HepG2 (cell line): ENCODE data around the gene ZNF106. TPM values are rescaled to one million over a fixed set of nuclear protein-coding genes. Genes with fewer than 3 reads are reported as not detected.

ENCODE experiments used
- ATAC-seq: fragments of 200-7000 bp; cut with Tn5 transposase; 3 replicates; pipeline ENCODE4 v1.9.1; 2020; ENCODE audit warnings: mild to moderate bottlenecking, moderate library complexity
- BruUV-seq: library from RNA; stranded (reverse); fragments of 400-500 nt; replicated peaks from 2 replicates; lab custom pipeline; 2021; lab: Mats Ljungman, UMichigan
- CTCF ChIA-PET: fragments of 300-600 bp; formaldehyde crosslinking; extraction: SDS; loops from one replicate; lab custom pipeline; 2021; ENCODE audit warnings: low total read pairs, inconsistent platforms, low intra/inter-chr PET ratio; lab: Yijun Ruan, JAX
- POLR2A ChIA-PET: fragments of 350-600 bp; sonication (Branson Sonifier 250); formaldehyde crosslinking; loops from one replicate; lab custom pipeline; 2020; ENCODE audit warnings: antibody characterized with exemption, inconsistent platforms; lab: Yijun Ruan, JAX
- DNase-seq: peaks from one replicate; pipeline ENCODE4 v3.0.0-alpha.2; 2015; ENCODE audit warnings: low spot score
- FAIRE-seq: peaks from 3 replicates; lab custom pipeline; 2011; peaks lifted over from hg19 to GRCh38; lab: Jason Lieb, UNC
- H2AFZ ChIP-seq: one replicate; pipeline ENCODE4 v1.6.1; 2011; ENCODE audit warnings: low read length, inconsistent platforms
- H3K27ac ChIP-seq: fragments of 300-600 bp; 3 replicates; pipeline ENCODE4 v1.8.0; 2011; ENCODE audit warnings: mixed run types, mild to moderate bottlenecking, mixed read lengths, low read length, inconsistent platforms; ENCODE audit not compliant: insufficient read depth; ENCODE audit errors: extremely low read length
- H3K27me3 ChIP-seq, 2 experiments: fragments of 200-600 bp in 1 of 2; 2 replicates in 1 of 2; 3 replicates in 1 of 2; pipeline versions ENCODE4 v1.6.0 to v1.8.0; 2011; ENCODE audit warnings: low read length in 2 of 2, mild to moderate bottlenecking in 2 of 2, moderate library complexity in 2 of 2, inconsistent platforms in 1 of 2; ENCODE audit not compliant: insufficient read depth in 2 of 2, control insufficient read depth in 1 of 2
- H3K36me3 ChIP-seq, 2 experiments: fragments of 200-600 bp in 1 of 2; replicated peaks in 1 of 2; 2 replicates in 1 of 2; 3 replicates in 1 of 2; pipeline versions ENCODE4 v1.5.1 to v1.8.0; 2011; ENCODE audit warnings: low read length in 2 of 2, inconsistent platforms in 1 of 2; ENCODE audit not compliant: insufficient read depth in 2 of 2, control insufficient read depth in 1 of 2
- H3K4me1 ChIP-seq: 2 replicates; pipeline ENCODE4 v1.5.1; 2012; ENCODE audit warnings: low read length, inconsistent platforms; ENCODE audit not compliant: insufficient read depth
- H3K4me2 ChIP-seq: 2 replicates; pipeline ENCODE4 v1.6.0; 2011; ENCODE audit warnings: low read depth, low read length, inconsistent platforms
- H3K4me3 ChIP-seq, 3 experiments: fragments of 200-600 bp in 1 of 3; sonication (generic), shearing (Covaris generic) in 1 of 3; replicated peaks in 1 of 3; 2 replicates each; pipeline ENCODE4 v1.5.1; 2011 to 2016; ENCODE audit warnings: low read length in 3 of 3, inconsistent platforms in 2 of 3, low read depth in 2 of 3, mild to moderate bottlenecking in 2 of 3, control low read depth in 1 of 3, mixed read lengths in 1 of 3; ENCODE audit not compliant: insufficient read depth in 1 of 3
- H3K79me2 ChIP-seq: one replicate; pipeline ENCODE4 v1.6.1; 2011; ENCODE audit warnings: low read length, inconsistent platforms; ENCODE audit not compliant: insufficient read depth
- H3K9ac ChIP-seq: 2 replicates; pipeline ENCODE4 v1.6.0; 2011; ENCODE audit warnings: mild to moderate bottlenecking, low read depth, low read length, inconsistent platforms; ENCODE audit not compliant: insufficient read depth
- H3K9me3 ChIP-seq: 2 replicates; pipeline ENCODE4 v1.5.1; 2012; ENCODE audit warnings: mild to moderate bottlenecking, low read length
- H4K20me1 ChIP-seq: 2 replicates; pipeline ENCODE4 v1.6.0; 2011; ENCODE audit warnings: inconsistent platforms, mild to moderate bottlenecking, low read length, moderate library complexity; ENCODE audit not compliant: insufficient read depth
- ARNTL ChIP-seq: sonication (generic); formaldehyde crosslinking; IDR thresholded peaks from 2 replicates; pipeline ENCODE4 v1.4.0; 2020; ENCODE audit warnings: mild to moderate bottlenecking, missing genetic modification reagents
- FOXA1 ChIP-seq, 2 experiments: fragments of 450-650 bp in 1 of 2; sonication (generic) in 1 of 2; formaldehyde crosslinking in 1 of 2; IDR thresholded peaks; 2 replicates each; pipeline versions ENCODE4 v1.4.0 to v1.6.1; 2016 to 2020; ENCODE audit warnings: missing genetic modification reagents in 1 of 2
- KDM4B ChIP-seq: sonication (generic); formaldehyde crosslinking; IDR thresholded peaks from 2 replicates; pipeline ENCODE4 v1.4.0; 2020; ENCODE audit warnings: missing genetic modification reagents
- TERF1 ChIP-seq: sonication (generic); formaldehyde crosslinking; IDR thresholded peaks from 2 replicates; pipeline ENCODE4 v1.8.0; 2022; ENCODE audit warnings: mild to moderate bottlenecking, missing genetic modification reagents, moderate library complexity
- ZNF550 ChIP-seq: sonication (generic); formaldehyde crosslinking; IDR thresholded peaks from 2 replicates; pipeline ENCODE4 v1.4.0; 2020; ENCODE audit warnings: mild to moderate bottlenecking, missing genetic modification reagents, borderline replicate concordance
- ZSCAN29 ChIP-seq: sonication (generic); formaldehyde crosslinking; conservative IDR thresholded peaks from 2 replicates; pipeline ENCODE4 v1.4.0; 2020; ENCODE audit warnings: mild to moderate bottlenecking, missing genetic modification reagents
- WGBS: methylation state at CpG from one replicate; pipeline ENCODE4 v1.1.6; 2017; ENCODE audit warnings: low lambda C conversion rate; 5-methylcytosine and 5-hydroxymethylcytosine counted together
- in situ Hi-C: cut with HindIII; loops from 2 replicates; pipeline ENCODE4 v1.10.0; 2017; ENCODE audit warnings: low pct_unique_long_range_greater_than_20kb; ENCODE audit not compliant: extremely low pct_ligation_motif_present
- intact Hi-C: fragments of 100-400 bp; cut with micrococcal nuclease; formaldehyde crosslinking; loops from one replicate; pipeline ENCODE4 v1.10.0; 2022; ENCODE audit not compliant: unreplicated experiment
- polyA plus RNA-seq, 8 experiments: library from polyadenylated mRNA; depleted of rRNA in 3 of 8; stranded (reverse) in 7 of 8; unstranded in 1 of 8; fragments of >200 nt; fragmentation: Illumina TruSeq in 4 of 8; extraction: Trizol in 4 of 8; gene quantifications; 2 replicates each; pipeline versions ENCODE4 v1.2.1 to v1.2.3, GENCODE V29; 2011 to 2016; ENCODE audit warnings: low read depth in 4 of 8, missing spikeins in 1 of 8, mixed read lengths in 1 of 8; ENCODE audit not compliant: insufficient read depth in 1 of 8
- total RNA-seq, 5 experiments: library from RNA; depleted of rRNA; stranded (reverse); fragments of >200 nt; fragmentation: Illumina TruSeq; extraction: Trizol; gene quantifications; 2 replicates each; pipeline ENCODE4 v1.2.3, GENCODE V29; 2016; ENCODE audit warnings: low read depth in 1 of 5
- TF ChIP-seq, protein P1 (sequence below): sonication (generic); formaldehyde crosslinking; IDR thresholded peaks from 2 replicates; pipeline ENCODE4 v1.5.0; 2020; ENCODE audit warnings: mild to moderate bottlenecking, missing genetic modification reagents

The ZNF106 gene
- total and polyA plus RNA-seq, 2 of the 13 experiments (the other 11 are each of a cell fraction or from before 2014, with no cell fraction given) = 12.5 to 35.1 TPM

DNA sequence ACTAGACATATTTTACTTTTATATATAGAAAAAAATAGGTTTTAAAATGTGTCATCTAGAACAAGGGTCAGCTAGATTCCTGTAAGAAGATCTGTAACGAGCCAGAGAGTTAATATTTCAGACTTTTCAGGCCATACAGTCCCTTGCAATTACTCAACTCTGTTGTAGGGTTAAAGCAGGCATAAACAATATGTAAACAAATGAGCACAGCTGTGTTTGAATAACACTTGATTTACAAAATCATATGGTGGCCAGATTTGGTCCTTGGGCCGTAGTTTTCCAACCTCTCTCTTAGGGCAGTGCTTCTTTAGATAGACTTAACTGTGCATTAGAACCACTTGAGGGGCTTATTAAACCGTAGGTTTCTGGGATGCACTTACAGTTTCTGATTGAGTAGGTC lies 38.0 kb upstream of the ZNF106 start (continued):
- TF ChIP-seq, protein P1, sequence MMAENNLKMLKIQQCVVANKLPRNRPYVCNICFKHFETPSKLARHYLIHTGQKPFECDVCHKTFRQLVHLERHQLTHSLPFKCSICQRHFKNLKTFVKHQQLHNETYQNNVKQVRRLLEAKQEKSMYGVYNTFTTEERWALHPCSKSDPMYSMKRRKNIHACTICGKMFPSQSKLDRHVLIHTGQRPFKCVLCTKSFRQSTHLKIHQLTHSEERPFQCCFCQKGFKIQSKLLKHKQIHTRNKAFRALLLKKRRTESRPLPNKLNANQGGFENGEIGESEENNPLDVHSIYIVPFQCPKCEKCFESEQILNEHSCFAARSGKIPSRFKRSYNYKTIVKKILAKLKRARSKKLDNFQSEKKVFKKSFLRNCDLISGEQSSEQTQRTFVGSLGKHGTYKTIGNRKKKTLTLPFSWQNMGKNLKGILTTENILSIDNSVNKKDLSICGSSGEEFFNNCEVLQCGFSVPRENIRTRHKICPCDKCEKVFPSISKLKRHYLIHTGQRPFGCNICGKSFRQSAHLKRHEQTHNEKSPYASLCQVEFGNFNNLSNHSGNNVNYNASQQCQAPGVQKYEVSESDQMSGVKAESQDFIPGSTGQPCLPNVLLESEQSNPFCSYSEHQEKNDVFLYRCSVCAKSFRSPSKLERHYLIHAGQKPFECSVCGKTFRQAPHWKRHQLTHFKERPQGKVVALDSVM = no peak
- TF ChIP-seq KDM4B = no peak
- no peak for TF ChIP-seq ZSCAN29
- TF ChIP-seq TERF1 (CRISPR knock-in tag) = no peak
- no peak for TF ChIP-seq ARNTL

DNA sequence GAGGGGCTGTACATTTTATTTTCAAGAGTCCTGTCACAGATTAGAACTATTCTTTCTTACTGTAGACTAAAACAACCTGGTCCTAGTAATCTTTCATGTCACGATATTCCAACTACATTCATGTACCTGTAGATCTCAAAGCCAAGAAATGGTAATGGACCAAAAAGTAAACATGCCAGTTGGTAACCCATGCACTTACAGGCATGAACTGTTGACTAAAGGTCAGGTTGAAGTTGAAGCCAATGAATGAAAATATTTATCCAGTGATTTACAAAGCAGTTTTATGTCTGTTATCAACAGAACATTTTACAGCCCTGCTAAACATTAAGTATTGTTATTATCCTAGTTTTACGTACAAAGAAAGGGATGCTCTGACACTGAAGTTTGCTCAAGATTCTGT lies 32.4 kb upstream of the ZNF106 start:
- intact Hi-C loops (no loop called here), in situ Hi-C loops (no loop called here)
- no peak for TF ChIP-seq ZNF550
- TF ChIP-seq FOXA1 (IDR thresholded peaks at IDR 0.05) = no peak
- TF ChIP-seq FOXA1 (CRISPR knock-in tag; IDR thresholded peaks at IDR 0.05) = peak; percentile 29; the same call in 1 of the 2 replicates
- Histone ChIP-seq H3K36me3 (peaks cover 1 to 26% of the 10 kb centered on the region in 2 experiments; a peak in 4 of 5 replicates), H3K79me2 (no peaks in the 10 kb centered on the region), H3K27ac (no peak overlapping the region), H3K9me3 (no peaks in the 10 kb centered on the region), H3K4me2 (no peak overlapping the region), H2AFZ (no peak overlapping the region), H3K4me1 (peaks cover 9% of the 10 kb centered on the region), H3K4me3 (no peak overlapping the region), H3K27me3 (no peaks in the 10 kb centered on the region), H4K20me1 (no peaks in the 10 kb centered on the region), H3K9ac (no peak overlapping the region)
- DNase-seq = no peak
- ATAC-seq = no peak
- FAIRE-seq = no peak
- POLR2A ChIA-PET = no interaction called here
- no TSS peak for BruUV-seq
- CTCF ChIA-PET = no interaction called here
- WGBS = 95% methylated on average over 2 of the region's 2 CpGs
